GM12892 (cell line): ENCODE data around the gene ZNHIT6.

Experiments used
- DNase-seq: peaks from one replicate; pipeline ENCODE4 v3.0.0; 2011; ENCODE audit not compliant: insufficient read length
- FAIRE-seq: peaks from 2 replicates; lab custom pipeline; 2011; peaks lifted over from hg19 to GRCh38; lab: Jason Lieb, UNC
- POLR2A ChIP-seq: IDR thresholded peaks from 2 replicates; pipeline ENCODE4 v1.6.1; 2011; ENCODE audit warnings: low read depth, low read length, control low read depth
- POLR2AphosphoS5 ChIP-seq: IDR thresholded peaks from 2 replicates; pipeline ENCODE4 v1.6.1; 2011; ENCODE audit warnings: low read depth, low read length, control low read depth
- TAF1 ChIP-seq: IDR thresholded peaks from 2 replicates; pipeline ENCODE4 v1.6.1; 2011; ENCODE audit warnings: low read depth, mild to moderate bottlenecking, control low read depth, low read length, borderline replicate concordance

The ZNHIT6 gene

DNA sequence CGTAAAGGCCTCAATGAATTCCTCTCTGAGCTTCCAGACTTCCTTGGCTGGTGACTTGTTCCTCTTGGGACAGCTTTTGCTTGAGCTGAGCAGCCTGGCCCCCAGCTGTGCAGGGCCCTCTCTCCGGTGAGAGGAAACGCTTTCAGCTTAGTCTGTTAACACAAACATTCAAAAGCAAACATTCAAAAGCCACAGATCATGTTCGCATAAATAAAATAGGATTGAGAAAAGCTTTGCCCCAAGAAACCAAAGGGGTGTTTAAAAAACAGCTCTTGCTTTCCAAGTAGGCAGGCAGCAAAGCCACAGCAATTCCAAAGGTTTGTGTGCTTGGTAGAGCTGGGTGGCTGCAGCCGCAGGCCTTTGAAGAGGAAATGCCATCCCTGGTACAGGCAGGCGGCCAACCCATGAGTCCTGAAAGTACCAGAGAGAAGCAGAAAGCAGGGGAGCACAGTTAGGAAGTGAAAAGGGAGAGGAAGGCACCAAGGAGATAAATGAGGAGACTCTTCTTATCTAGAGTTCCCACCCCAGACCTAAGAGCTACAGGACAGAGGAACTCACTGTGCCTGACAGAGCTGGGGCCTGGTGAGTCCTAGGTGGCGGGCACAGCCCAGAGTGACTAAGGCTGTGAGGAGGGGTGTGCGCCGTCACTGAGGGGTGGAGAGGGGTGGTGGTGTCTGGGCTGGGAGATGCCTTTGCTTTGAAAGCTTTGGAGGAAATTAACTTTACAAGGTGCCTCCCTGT, 79.3 kb downstream of the ZNHIT6 start:
- DNase-seq: no peak
- no peak for FAIRE-seq
- TF ChIP-seq POLR2A (no peak), TAF1 (no peak), POLR2AphosphoS5 (no peak)

DNA sequence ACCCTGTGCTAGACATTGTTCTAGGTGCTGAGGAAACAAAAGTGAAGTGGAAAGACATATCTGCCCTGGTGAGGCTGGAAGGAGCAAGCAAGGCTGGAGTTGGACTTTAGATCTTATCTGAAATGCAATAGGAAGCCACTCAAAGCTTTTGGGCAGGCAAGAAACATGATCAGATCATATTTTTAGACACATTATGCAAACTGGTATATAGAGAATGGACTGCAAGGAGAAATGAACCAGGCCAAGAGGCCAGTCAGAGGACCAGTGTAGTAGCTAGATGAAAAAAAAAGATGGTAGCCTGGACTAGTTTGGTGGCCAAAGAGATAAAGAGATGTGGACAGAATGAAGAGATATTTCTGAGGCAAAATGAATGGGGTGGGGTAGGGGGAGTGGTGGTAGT, 81.4 kb downstream of the ZNHIT6 start:
- TF ChIP-seq TAF1: no peak
- no peak for TF ChIP-seq POLR2AphosphoS5
- TF ChIP-seq POLR2A: no peak
- FAIRE-seq: no peak
- no peak for DNase-seq

DNA sequence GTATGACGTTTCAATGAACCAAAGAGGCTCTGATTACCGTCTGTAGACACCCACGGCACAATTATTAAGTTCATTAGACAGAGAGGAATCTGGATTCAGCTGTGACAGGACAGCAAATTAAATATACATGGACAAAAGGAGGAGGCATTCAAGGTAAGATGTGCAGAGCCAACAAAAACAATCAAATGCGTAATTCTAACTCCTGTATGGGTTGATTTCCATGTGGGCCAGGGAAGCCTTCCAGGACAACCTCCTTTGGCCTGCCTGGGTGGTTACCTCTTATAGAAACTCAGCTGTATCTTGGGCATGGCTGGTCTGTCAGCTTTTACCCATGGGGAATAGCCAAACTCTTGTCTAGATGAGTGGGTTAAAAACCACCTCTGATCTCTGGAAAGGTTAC, 83.9 kb downstream of the ZNHIT6 start:
- no peak for TF ChIP-seq POLR2AphosphoS5
- no peak for FAIRE-seq
- DNase-seq: no peak

DNA sequence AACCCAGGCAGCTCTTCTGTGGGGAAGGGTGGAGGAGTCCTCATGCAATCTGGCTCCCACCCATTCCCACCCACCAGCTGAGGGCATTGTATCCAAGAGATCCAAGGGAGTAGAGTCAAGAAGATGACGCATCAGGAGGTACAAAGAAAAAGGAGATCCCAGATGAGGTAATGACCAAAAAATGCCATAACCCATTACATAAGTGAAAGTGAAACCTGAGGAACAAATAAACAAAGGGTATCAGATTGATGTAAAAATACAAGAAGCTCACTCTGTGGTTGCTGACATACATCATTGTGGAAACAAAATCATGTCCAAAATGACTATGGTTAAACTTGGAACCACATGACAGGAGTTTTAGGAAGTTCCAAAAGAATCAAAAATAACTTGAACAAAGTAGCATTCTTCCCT, 85.2 kb downstream of the ZNHIT6 start:
- FAIRE-seq (no peak), DNase-seq (no peak)
- TF ChIP-seq POLR2A (no peak), TAF1 (no peak), POLR2AphosphoS5 (no peak)

DNA sequence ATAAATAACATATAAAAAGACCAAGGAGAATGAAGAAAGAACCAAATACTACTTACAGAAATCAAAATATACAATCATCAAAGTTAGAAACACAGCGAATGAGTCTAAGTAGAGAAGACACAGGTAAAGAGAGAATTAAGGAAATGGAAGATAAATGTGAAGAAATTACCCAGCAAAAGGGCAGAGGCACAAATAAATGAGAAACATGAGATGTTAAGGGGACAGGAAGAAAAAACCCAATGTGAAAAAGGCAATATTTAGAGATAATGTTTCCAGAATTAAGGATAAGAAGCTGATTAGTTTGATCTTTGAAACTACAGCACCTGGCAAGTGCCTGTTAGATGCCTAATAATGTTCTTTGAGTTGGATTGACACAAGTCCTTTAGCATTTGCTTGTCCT, 86.8 kb downstream of the ZNHIT6 start:
- FAIRE-seq (no peak), DNase-seq (no peak)
- TF ChIP-seq TAF1: no peak
- TF ChIP-seq POLR2A: no peak
- no peak for TF ChIP-seq POLR2AphosphoS5

DNA sequence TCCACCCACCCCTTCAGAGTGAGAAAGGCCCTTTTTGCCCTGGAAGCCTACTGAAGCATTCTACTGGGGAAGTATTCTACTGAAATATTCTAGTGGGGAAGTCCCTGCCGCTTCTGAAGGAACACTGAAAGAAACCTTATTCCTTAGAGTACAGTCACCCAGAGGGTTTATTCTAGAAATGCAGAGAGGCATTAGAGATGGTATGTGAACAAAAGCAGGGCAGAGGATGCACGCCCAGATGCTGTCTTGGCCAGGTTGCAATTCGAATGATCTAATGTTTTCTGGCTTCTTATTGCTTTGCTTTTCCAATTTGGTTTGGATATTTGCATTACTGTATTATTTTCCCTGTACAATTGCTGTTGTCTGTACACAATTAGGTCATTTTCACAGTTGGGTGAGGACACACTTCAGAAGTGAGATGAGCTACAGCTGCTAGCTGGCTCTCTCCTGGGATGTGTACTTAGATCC, 90.6 kb downstream of the ZNHIT6 start:
- no peak for DNase-seq
- FAIRE-seq: no peak
- no peak for TF ChIP-seq TAF1
- no peak for TF ChIP-seq POLR2A
- TF ChIP-seq POLR2AphosphoS5: no peak

DNA sequence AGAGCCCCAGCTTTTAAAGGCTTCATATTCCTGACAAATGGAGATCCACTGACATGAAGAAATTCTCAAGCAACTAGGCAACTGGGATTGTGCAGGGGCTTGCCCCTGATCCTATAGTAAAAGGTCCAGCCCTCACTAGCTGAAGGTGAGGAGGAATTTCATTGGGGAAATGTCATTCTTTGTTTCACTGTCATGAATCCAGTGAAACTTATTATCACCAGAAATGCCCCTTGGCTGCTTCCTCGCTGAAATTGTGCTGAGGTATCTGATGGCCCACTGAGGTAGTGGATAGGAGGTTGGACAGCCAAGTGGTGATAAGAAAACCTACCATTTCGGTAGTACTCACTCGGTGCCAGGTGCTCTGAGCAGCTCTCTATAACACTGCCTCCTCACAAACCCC, 91.5 kb downstream of the ZNHIT6 start:
- DNase-seq (no peak), FAIRE-seq (no peak)
- TF ChIP-seq POLR2A: no peak
- TF ChIP-seq POLR2AphosphoS5: no peak
- TF ChIP-seq TAF1: no peak

DNA sequence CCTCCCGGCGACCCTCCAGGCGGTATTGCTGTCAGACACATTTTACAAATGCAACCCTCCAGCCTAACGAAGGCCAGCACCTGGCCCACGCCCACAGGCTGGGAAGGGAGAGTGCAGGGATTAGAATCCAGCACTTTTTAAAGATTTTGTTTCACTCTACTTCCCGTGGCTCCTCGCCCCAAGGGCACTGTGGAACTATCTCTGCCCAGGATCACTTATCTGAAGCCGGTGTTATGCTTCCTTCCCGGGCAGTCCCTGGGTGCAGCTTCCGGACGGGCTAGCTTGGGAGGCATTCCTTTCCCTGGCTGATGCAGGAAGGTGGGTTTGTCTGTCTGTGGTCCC, 91.9 kb downstream of the ZNHIT6 start:
- FAIRE-seq (no peak), DNase-seq (no peak)
- TF ChIP-seq POLR2A (no peak), TAF1 (no peak), POLR2AphosphoS5 (no peak)

DNA sequence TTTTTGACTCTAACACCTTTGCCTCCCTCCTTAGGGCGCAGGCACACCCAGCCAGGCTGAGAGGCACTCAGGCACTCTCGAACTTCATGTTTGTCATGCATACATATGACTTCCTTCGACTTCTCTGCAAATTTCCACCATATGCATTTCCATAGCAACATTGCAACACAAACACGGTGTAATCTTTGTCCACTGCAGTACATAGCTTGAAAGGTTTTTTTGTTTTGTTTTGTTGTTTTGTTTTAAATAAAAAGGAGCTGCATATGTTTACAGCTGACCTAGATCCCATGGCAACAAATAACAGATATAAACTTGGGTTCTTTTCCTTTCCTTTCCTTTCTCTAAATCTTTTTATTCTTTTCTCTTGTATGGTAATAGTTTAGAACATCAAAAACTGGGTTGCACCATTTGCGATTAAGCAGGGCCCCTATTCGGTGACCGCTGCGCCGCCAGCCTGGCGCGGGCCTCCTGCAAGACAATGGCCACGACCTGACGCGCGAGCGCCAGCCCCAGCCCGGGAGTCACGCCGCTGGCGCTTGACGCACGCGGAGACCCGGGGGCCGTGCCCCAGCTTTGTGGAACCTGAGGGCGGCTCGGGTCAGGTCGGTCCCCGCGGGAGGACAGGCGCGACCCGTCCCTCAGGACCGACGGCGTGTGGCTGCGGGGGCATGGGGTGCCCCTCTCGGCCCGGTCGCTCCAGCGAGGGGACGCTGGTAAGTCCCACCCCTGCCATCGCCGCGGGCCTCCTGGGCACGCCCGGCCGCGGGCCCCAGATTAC, 92.5 kb downstream of the ZNHIT6 start:
- no peak for FAIRE-seq
- no peak for TF ChIP-seq POLR2AphosphoS5
- TF ChIP-seq POLR2A: no peak
- TF ChIP-seq TAF1: no peak
- no peak for DNase-seq

DNA sequence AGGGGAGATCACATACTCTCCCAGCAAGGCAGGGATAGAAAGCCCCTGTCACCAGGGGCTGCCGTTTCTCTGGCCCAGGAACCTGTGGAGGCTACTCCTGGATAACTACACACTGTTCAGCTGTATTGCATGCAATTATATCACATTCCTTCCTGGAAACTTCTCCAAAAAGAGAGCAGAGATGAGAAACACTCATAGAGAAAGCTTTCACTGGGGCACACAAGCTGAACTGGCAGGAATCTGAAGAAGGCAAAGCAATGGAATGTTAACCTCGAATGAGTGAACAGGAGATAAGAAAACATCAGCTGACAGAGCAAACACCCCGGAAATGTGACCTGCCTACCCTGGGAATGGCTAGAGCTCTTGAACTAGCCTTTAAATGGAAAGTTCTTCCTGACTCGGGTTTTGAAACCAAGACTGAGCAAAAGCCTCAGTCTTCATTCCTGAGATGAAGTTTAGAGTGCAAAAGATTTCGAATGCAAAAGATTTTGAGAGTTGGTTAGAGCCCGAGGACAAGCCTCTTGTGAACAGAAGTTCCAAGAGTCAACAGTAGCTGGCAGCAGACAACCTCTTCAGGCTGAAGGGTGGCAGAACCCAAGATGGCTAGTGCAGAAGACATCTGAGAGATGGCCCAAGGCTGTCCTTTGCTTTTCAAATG, 95.4 kb downstream of the ZNHIT6 start:
- FAIRE-seq (no peak), DNase-seq (no peak)

DNA sequence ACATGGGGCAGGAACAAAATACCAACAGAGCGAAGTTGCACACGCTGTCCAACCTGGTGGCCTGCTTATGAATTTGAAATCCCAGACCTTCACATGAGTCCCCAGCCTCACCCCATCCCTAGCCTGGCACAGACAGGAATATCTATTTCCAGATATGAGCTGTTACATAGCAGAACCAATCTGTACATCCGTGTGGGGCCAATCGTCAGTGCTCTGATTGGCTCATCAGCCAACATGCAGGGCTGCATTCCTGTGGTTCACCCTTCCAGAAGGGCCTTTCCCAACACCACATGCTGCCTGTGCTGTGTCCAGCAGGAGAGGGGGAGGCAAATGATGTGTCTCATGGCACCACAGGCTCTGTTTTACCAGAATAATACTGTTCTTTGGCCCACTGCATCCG, 96.4 kb downstream of the ZNHIT6 start:
- no peak for FAIRE-seq
- TF ChIP-seq POLR2A (no peak), POLR2AphosphoS5 (no peak), TAF1 (no peak)
- DNase-seq: no peak

More for the DNA sequence above, 95.4 kb downstream of the ZNHIT6 start:
- TF ChIP-seq TAF1 (no peak), POLR2A (no peak), POLR2AphosphoS5 (no peak)

DNA sequence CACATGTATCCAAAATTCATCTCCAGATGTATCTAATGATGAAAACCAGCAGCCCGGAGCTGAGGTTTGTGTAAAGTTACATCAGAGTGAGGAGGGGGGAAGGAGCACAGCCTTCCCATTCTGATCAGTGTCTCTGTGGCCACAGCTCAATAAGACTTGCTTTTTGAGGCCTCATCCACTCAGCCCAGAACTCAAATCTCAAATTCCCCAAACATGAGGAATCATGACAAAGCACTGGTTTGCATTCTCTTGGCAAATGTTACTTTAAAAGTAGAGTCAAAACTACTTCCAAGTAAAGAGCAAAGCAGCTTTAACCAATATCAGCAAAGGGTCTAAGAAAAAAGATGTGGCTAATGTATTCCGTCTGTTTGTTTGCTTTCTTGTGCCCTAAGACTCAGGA, 96.8 kb downstream of the ZNHIT6 start:
- FAIRE-seq (no peak), DNase-seq (no peak)
- TF ChIP-seq POLR2AphosphoS5 (no peak), POLR2A (no peak), TAF1 (no peak)

DNA sequence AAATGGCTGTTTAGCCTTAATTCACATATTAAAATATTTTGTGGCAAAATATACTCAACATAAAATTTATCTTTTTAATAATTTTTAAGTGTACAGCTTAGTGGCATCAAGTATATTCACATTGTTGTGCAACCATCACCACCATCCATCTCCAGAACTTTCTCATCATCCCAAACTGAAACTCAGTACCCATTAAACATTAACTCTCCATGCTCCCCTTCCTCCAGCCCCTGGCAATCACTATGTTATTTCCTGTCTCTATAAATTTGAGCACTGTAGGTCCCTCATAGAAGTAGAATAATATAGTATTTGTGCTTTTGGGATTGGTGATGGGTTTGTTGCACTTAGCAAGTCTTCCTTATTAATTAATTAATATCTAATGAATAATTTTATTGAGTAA, 98.3 kb downstream of the ZNHIT6 start:
- FAIRE-seq (no peak), DNase-seq (no peak)
- no peak for TF ChIP-seq POLR2A
- TF ChIP-seq TAF1: no peak
- no peak for TF ChIP-seq POLR2AphosphoS5
